Inflammatory macrophage (primary cell): Measurements from ENCODE around the gene TLK2.
"Not testable (repeated sequence)": the region's sequence is repeated elsewhere in the genome, so short reads cannot be mapped to it uniquely, and the experiment has no call there.

ENCODE experiments used
- DNase-seq, 2 donors: peaks; one replicate each; pipeline ENCODE4 v3.0.0-alpha.2; 2020 to 2022

The TLK2 gene

DNA sequence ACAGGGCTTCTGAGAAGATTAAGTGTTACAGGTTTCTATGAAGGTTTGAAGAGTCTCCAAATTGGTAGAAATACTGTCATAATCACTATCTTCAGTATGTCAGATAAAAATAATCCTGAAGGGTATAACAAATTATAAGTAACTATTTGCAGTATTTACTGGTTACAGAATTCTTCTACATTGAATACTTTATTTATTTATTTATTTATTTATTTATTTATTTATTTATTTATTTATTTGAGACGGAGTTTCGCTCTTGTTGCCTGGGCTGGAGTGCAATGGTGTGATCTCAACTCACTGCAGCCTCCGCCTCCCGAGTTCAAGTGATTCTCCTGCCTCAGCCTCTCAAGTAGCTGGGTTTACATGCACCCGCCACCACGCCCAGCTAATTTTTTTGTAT lies 125.2 kb downstream of the TLK2 start:
- not testable (repeated sequence) for DNase-seq

DNA sequence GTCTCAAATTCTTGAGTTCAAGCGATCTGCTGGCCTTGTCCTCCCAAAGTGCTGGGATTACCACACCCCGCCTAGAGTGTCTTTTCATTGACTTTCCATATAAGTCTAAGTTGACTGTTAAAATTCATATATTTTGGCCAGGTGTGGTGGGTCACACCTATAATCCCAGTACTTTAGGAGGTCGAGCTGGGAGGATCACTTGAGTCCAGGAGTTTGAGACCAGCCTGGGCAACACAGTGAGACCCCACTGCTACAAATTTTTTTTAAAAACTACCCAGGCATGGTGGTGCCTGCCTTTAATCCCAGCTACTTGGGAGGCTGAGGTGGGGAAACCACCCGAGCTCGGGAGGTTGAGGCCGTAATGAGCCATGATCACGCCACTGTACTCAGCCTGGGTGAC lies 127.0 kb downstream of the TLK2 start:
- no peak for DNase-seq

DNA sequence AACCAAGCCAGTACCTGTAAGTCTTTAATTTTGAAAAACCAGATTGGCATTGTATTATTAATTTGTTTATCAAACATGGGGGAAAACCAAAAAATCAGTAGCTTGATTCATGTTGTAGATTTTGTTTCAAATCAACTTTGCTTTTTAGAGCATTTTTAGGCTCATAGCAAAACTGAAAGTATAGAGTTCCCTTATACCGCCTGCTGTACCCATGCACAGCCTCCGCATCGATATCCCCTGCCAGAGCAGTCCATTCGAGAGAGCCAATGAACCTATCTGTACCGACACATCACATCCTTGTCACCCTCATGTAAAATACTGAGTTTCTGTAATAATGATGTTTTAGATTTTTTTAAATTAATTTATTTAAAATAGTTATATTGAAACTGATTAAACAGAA lies 132.7 kb downstream of the TLK2 start:
- DNase-seq = peak; percentile 22 to 41

DNA sequence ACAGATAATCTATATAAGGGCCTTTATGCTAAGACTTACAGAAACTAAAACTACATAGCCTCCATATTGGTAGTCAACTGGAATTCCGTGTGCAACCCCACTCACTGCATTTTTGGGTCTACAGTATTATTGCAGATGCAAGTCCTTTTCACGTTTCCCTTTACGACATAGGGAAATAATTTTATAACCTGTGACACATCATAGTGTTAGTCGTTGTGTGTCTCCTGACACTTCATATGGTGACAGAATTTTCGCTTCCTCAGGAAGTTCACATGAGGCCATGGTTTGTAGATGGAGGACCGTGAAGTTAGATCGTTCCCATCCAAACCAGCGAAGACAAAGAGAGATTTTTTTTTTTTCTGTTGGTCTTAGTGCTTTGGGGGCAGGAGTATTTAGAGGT lies 133.1 kb downstream of the TLK2 start:
- peak; percentile 87 to 93 for DNase-seq

DNA sequence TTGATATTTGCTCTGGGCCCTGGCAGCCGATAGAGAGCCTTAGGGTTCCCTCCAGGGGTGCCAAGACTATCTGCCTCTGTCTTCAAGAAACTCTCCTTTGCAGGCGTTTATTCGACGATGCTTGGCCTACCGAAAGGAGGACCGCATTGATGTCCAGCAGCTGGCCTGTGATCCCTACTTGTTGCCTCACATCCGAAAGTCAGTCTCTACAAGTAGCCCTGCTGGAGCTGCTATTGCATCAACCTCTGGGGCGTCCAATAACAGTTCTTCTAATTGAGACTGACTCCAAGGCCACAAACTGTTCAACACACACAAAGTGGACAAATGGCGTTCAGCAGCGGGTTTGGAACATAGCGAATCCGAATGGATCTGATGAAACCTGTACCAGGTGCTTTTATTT lies 133.7 kb downstream of the TLK2 start:
- not testable (repeated sequence) for DNase-seq

DNA sequence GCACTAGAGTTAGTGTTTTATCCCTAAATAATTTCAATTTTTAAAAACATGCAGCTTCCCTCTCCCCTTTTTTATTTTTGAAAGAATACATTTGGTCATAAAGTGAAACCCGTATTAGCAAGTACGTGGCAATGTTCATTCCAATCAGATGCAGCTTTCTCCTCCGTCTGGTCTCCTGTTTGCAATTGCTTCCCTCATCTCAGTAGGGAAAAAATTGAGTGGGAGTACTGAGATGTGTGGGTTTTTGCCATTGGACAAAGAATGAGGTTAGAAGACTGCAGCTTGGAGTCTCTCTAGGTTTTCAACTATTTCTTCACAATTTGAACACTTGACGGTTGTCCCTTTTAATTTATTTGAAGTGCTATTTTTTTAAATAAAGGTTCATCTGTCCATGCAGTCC lies 134.5 kb downstream of the TLK2 start:
- DNase-seq = peak in 1 of 2 donors; percentile 24

DNA sequence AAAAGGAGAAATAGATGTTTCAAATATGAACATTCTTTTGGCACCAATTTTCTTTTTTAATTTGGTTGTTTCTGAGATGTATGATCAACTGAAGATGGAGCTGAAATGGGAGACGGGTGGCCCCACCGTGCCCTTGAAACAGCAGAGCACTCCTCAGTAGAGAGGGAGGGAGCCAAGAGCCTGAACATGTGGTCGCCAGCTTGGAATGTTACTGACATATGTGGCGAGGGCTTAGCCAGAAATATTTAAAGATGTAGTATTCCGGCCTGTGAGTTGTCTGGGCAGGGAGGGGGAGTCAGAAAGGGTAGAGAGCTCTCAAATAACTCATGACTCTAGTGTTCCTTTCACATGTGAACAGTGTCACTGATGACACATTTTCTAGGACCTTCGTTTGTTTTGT lies 135.5 kb downstream of the TLK2 start:
- no peak for DNase-seq

DNA sequence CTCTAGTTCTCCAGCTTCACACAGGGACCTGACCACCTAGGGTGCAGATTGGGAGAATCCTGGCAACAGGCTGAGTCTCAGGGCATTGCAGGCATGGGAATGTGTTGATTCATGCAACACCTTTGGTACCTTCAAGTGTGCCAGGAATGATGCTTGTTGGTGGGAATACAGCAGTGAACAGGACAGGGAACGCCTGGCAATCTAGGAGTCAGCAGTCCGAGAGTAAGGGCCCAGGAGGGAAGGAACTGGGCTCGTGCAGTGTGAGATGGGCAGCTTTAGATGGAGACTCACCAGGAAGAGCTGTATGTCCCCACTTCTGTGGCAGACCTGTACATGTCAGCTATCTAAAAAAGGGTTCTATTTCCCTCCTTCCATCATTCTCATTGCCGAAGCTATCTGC lies 136.9 kb downstream of the TLK2 start:
- no peak for DNase-seq

DNA sequence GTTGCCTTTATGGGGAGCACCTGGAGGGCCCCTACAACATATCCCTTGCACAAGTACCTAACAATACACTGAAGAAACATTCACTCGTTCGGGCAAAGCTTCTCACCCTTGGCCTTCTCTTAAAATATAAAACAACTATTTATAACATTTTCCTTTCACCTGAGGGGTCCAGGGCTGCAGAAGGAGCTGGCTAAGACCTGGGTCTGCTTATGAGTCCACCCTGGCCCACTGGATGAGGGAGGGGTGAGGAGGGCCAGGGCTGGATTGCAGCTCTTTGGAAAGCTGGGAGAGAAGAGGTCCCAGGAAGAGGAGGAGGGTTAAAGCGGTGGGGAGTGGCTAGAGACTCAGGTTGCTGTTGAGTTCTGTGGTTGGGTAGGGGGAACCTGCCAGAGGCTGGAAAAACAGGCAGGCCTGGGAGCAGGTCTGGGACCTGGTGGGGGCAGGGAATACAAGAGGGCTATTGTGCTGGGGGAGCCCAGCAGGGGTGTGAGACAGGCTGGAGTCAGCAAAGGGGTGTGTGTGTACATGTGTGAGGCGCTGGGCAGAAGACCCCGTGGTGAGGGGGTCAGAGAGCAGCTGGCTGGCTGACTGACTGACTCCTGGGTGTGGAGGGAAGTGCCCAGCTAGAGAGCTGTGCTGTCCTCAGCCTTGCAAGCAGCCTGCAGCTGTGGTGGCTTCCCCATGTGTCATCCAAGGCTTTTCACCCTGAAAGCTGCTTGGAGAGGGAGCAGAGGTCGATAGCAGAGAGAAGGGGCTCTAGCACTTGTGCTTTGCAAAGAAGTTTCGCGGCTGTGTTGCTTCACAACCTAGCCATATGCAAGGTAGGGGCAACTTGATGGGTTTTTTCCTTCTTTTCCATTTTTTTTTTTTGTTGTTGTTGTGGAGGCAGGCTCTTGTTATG lies 138.6 kb downstream of the TLK2 start:
- DNase-seq = peak in 1 of 2 donors; percentile 33

DNA sequence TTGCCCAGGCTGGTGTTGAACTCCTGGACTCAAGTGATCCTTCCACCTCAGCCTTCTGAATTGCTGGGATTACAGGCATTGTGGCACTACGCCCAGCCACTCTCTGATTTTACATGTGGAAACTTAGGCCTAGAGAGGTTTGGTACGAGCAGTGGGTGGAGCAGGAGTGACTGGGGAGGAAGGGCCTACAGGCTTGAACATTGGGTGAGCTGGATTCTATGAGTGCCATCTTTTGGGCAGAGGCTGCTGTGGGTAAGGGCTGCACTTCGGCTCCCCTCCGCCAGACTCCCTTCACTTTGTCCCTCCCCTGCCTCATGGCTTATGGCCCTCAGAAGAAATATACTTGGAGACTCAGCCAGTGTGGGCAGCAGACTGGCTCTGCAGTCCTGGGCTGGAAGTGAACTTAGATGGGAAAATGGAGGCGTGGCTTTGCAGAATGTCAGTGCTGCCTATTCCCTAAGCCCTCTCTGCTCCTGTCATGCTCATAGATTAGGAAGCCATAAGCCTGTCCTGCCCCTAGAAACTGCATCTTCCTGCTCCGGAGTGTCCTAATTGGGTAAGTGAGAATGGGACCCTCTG lies 139.4 kb downstream of the TLK2 start:
- no peak for DNase-seq

DNA sequence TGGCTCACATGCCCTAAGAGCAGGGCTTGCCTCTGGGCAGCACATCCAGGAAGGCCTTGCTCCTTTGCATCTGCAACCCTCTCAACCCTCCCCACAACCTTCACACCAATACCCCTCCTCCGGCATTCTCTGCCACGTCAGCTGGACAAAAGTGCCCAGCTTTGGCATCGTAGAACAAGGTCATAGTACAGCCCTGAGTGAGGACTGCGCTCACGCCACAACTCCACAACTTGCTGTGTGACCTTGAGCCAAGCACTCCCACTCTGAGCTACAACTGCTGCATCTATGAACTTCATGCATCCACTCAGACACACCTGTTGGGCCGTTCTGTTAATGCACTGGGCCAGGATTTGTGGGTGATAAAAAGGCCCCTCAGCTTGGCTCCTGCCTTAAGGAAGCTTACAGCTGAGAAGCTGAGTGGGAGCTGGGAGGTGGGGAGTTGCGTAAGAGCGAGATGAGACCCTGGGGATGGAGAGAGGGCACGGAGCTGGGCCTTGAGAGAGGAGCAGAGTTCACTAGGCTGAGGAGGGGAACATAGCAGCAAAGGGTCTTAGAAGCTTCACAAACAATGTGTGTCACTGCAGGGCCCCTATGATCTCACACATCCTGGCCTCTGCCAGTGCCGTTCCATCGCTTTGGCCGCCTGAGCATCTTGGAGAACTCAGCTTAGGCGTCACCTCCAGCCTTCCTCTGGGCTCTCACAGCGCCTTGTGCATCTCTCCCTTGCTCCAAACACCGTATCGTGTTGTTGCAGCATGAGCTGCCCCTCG lies 140.2 kb downstream of the TLK2 start:
- no peak for DNase-seq

DNA sequence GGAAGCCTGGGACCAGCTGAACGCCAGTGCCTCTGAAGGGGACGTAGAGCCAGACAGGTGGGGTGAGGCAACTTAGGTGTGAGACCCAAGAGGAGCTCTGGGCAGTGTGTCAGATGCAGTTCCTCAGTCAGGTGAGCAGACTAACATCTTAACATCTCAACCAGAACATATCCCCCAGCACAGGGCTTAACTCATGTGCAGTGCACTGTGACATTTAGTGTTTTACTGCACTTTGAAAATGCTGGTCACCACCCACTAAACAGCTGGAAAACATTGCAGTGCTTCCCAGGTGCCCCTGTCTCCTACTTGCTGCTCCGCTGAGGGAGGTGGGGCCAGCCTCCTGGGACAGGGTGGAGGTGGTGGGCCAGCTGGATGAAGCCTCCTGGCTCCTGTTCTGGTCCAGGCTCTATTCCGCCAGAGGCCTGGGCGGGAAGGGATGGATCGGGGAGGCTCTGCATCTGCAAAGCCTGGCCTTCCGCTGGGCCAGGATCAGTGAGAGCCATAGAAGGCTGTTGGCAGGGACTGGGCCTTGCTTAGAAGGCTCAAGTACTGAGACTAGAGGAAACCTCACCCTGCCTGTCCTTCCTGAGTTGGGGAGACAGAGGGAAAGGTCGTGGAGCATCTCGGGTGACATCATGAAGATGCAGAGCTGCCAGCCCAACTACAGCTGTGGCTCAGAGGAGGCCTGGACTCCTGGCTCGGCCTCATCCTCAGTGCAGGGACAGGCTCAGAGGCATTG lies 141.0 kb downstream of the TLK2 start:
- no peak for DNase-seq

DNA sequence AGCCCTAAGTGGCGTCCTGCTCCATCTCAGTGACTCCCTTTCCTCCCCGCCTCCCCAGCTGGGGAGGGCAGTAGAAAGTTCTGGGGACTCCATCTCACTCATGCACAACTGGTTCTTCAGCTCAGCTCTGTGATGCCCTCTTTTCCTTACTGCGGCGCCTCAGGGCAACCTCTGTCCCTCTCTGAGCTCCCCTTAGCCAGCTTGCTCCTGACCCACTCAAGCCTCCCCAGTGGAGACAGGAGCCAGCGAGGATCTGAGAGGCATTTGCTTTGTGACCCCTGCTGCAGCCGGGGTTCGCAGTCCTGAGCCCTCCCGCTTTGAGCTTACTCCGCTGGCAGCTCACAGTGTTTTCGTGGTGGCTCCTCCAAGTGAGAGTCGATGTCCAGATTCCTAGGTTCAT lies 142.6 kb downstream of the TLK2 start:
- no peak for DNase-seq

DNA sequence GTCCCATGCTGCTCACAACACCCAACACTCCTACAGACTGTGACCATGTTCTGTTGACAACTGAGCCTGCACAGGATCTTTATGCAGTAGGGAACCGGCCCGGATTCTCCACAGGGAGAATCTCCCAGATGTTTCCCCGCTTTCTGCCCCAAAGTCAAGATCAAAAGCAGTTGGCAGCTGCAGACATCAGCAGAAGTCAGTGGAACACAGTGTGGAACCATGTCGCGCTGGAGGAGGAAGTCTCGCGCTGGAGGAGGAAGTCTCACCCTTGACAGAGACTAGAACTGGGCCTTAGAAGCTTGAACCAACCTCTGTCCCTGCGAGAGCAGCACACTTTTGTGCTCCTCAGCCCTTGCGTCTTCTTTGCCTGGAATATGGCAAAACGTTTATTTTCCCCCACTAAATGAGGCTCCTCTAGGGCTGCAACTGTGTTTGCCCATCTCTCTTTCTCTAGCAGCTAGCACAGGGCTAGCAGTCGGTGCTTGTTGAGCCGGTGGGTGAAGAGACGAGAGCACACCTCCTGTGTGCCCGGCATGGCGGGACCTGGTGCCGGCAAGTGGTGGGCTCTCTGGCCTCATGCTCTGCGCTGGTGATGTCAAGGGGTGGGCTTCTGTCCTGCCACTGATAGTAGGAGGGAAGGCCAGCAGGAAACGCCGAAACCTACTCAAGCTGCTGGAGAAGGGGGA lies 146.7 kb downstream of the TLK2 start:
- peak; percentile 53 to 69 for DNase-seq

DNA sequence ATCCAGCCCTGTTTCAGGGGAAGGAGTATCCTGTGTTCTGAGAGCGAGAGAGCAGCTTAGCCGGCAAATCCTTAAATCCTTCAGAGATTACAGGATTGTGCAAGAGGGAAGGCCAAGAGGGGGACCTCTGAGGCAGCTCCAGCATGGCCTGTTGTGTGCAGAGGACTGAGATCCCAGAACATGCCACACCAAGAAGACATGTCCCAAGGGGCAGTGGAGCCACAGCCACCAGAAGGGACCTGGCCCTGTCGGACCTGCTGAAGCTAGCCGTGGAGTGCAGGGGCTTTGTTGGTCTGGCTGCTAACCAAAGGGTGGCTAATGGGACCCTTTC lies 147.2 kb downstream of the TLK2 start:
- DNase-seq = no peak

DNA sequence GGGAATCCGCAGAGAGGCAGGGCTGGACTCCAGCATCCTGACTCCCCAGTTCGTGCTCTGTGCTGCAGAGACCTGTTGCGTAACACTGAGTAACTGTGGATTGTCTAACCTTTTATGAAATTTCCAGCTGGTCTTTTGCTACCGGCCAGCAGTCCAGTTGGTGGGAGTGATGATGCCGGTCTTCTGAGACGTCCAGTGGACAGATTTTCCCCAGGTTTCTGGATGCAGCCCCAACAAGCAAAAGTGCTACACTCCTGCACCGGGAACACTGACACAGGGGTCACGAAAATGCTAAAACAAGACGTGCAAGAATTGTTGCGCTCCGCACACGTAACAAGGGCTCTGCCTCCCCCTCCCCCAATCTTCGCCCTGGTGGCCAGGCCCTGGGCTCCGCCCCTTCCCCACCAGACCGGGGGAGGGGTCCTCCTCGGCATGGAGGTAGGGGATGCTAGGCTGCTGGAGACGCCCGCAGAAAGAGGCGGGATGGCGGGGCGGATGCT lies 148.1 kb downstream of the TLK2 start:
- DNase-seq = peak; percentile 58 to 69

DNA sequence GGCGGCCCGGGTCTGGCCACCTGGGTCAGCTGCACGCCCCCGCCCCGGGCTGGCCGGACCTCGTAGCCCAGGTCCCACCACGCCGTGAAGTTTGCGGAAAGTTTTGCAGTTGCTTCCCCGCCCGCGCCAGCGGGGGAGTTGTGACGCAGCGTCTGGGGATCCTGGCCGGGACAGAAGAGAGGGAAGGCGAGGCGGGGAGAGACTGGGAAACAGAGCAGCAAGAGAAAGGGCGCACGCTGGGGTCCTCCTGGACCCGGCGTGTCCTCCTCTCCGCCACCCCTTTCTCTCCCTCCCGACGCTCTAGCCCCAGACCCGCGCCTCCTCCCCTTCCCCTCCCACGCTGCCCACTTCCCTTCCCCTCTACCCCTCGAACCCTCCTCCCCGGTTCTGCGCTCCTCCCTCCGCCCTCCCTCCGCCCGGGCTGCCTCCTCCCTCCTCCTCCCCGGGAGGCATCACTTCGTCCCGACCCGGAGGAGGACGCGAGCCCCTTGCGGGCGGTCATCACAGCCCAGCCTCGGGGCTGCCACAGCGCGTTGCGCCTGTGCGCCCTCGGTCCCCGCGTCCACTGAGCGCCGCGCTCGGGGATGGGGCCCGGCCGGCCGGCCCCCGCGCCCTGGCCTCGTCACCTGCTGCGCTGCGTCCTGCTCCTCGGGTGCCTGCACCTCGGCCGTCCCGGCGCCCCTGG lies 148.7 kb downstream of the TLK2 start, which contains the start of gene MRC2:
Gene MRC2 (plus strand): TSS at position 452 of the 685 bp plus-strand sequence. CDS start 133 bp downstream, at position 585.
- peak; percentile 49 to 56 for DNase-seq

DNA sequence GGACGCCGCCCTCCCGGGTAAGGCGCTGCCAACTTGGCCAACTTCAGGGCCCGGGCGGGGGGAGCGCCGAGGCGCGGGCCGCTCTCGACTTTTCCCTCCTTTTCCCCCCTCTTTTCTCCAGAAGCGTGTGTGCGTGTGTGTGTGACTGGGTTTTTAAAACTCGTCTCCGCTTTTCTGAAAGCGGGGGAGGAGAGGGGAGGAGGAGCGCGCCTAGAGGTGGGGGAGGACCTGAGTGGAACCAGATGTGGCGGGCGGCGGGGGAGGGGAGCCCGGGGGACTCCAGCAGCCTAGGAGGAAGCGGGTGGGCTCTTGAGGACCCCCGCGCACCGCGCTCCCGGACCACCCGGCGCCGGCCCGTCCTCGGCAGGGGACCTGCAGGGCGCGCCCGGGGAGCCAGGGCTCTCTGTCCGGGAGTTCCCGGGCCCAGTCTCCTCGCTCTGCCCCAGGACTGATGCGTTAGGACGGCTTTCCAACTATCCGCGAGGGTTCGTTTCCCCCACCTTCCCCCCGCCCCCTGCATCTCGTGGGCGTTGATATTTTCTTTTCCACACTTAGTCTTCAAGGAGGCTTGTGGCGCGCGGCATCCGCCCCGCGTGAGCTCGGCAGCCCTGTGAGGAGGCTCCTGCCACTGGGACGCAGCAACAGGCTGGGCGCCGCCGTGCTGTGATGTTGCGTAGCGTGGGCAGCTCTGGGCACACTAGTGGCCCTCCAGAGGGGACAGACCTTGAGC lies 149.4 kb downstream of the TLK2 start:
- peak in 1 of 2 donors; percentile 46 for DNase-seq

DNA sequence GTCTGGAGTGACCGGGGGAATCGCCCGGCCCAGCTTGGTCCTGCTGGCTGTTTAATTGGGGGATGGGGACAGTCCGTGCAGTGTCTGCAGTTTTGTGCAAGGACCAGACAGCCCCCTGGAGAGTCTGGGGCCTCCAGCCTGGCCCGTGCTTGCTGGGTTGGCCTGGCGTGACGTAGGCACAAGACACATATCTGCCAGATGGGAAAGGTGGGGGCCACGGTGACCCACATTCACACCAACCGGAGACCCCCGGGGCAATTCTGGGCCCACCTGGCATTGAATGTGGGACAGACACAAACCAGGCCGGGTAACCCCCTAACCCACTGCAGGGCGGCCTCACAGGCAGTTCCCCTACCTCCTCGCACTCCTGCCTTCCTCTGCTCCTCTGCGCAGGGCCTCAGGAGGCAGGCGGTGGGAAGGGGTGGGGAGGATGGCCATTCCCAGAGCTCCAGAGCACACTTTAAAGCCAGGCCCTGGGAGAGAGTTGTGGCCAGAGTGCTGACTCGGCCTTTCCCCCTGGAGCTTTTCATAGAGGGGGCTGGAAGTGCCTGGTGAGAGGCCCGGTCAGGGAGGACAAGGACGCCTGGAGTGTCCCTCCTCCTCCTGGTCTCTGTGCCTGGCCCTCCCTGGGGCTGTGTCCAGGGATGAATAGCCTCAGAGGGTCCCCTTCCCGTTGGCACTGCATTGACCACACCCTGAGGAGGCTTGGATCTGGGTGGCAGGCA lies 150.4 kb downstream of the TLK2 start:
- DNase-seq = no peak
